Activated T-helper 9 cell treated with anti-CD3 and anti-CD28 coated beads, Interleukin-2, amount 50 U/mL, for 16 hours (primary cell): ENCODE results near the gene RNF25.

ENCODE experiments used
- DNase-seq: peaks from one replicate; pipeline ENCODE4 v3.0.0-alpha.2; 2020; ENCODE audit warnings: low read depth

RNF25 gene

GRCh38 chr2:218622606-218623365 is 49.0 kb downstream of the RNF25 start:
- no peak for DNase-seq

GRCh38 chr2:218621007-218621406 is 50.8 kb downstream of the RNF25 start:
- DNase-seq = no peak

DNA sequence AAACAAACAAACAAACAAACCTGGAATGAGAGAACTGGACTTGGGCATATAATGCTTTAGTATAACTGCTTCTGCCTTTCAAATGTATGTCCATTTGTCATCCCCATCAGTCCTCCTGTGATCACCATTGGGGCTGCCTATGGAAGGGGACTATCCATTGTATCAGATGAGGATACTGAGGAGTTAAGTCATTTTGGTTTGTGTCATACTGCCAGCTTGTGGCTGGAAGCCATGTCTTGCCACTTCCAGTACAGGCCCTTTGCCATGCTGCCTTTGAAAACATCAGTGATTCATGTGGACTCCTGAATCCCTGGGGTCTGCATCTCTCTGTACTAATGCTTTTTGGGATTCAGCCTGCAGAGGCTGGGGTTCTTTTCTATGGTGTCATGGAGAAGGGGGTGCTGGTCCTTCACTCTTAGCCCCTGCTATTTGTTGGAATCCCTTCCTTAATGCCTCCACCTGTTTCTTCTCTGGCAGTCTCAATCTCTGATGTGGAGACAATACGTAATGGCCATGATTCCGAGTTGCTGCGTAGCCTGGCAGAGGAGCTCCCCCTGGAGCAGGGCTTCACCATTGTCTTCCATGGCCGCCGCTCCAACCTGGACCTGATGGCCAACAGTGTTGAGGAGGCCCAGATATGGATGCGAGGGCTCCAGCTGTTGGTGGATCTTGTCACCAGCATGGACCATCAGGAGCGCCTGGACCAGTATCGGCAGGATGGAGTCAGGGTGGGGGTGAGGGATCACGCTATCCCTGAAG is 53.5 kb downstream of the RNF25 start:
- DNase-seq = no peak

GRCh38 chr2:218615868-218616315 is 55.9 kb downstream of the RNF25 start:
- DNase-seq = no peak
